ENCODE data around the gene TBCA.

The TBCA gene

GRCh38 chr5:77641963-77642737 lies 134.0 kb downstream of the TBCA start:
- no peak for DNase-seq

DNA sequence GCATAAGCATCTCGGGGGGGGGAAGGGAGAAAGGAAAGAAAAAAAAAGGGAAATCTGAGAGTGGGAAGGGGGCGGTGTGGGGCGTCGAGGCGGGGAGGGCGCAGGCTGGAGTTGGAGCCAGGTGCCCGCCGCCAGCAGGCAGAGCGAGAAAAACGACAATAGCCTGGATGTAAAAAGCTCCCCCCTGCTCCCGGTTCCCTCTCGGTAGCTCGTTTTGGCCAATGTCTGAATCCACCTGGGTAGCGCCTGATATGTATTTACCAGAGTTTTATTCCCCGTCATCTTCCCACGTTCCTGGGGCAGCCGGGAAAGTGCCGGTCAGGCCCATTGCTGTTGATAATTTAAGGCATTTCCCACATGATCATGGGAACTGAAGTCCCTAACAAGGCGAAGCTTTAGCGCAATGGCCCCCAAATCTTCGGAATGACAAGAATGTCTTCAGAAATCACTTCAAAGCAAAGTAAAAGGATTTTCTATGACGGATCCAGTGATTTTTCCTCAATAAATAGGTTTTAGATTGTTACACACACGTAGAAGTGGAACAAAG lies 134.7 kb downstream of the TBCA start:
- DNase-seq = no peak
